OCI-LY7 (cell line): ENCODE data around the gene DCTPP1.

Experiments used
- EZH2phosphoT487 ChIP-seq: fragments of 200-600 bp; sonication (generic); IDR thresholded peaks from 2 replicates; pipeline ENCODE4 v1.6.1; 2018; ENCODE audit warnings: low read depth, borderline replicate concordance, mild to moderate bottlenecking, mixed run types, antibody characterized with exemption, low read length, moderate library complexity, mixed read lengths
- TF ChIP-seq, protein P1 (sequence below): fragments of 200-600 bp; sonication (generic); conservative IDR thresholded peaks from 2 replicates; pipeline ENCODE4 v1.5.1; 2014; ENCODE audit warnings: mild to moderate bottlenecking, antibody characterized with exemption, low read length, moderate library complexity, mixed read lengths

DNA sequence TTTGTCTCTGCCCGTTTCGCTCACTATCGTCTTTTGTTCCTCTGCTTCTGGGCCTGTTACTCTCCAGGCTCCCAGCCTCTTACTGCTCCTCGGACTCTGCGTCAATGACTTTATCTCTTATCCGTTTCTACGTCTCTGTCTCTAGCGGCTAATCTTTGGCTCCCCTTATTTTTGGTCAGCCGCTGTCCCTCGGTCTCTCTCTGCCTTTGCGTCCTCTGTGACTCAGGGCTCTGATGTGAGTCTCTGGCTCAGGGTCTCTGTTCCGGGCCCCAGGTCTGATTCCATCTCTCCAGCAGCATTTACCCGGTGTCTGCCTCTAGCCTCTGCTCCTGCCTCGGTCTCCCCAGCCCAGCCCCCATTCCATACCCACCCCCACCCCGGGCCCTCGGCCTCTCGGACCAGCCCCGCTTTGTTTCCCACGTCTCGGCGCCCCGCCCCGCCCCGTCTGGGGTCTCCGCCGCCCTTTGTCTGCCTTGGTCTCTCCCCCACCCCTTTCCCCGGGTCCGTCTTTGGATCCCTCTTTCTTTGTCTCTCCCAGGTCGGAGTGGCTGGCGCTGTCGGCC, 35.2 kb downstream of the DCTPP1 start:
- TF ChIP-seq, protein P1, sequence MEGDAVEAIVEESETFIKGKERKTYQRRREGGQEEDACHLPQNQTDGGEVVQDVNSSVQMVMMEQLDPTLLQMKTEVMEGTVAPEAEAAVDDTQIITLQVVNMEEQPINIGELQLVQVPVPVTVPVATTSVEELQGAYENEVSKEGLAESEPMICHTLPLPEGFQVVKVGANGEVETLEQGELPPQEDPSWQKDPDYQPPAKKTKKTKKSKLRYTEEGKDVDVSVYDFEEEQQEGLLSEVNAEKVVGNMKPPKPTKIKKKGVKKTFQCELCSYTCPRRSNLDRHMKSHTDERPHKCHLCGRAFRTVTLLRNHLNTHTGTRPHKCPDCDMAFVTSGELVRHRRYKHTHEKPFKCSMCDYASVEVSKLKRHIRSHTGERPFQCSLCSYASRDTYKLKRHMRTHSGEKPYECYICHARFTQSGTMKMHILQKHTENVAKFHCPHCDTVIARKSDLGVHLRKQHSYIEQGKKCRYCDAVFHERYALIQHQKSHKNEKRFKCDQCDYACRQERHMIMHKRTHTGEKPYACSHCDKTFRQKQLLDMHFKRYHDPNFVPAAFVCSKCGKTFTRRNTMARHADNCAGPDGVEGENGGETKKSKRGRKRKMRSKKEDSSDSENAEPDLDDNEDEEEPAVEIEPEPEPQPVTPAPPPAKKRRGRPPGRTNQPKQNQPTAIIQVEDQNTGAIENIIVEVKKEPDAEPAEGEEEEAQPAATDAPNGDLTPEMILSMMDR: no peak
- TF ChIP-seq EZH2phosphoT487: no peak
